Peyer's patch (tissue), 4 donors: ENCODE data around the gene TWNK. TPM values are rescaled to one million over a fixed set of nuclear protein-coding genes. Genes with fewer than 3 reads are reported as not detected.

Experiments
- DNase-seq, 3 donors: peaks; one replicate each; pipeline ENCODE4 v3.0.0-alpha.2; 2017 to 2019
- H3K27ac ChIP-seq, 4 donors: fragments of 200-600 bp; sonication (generic); one replicate each; pipeline ENCODE4 v1.5.1; 2016 to 2019
- H3K27me3 ChIP-seq, 2 donors: fragments of 200-600 bp; sonication (generic); one replicate each; pipeline ENCODE4 v1.5.1; 2019
- H3K36me3 ChIP-seq, 3 donors: fragments of 200-600 bp; sonication (generic); one replicate each; pipeline ENCODE4 v1.5.1; 2016 to 2019
- H3K4me1 ChIP-seq, 4 donors: fragments of 200-600 bp; sonication (generic); one replicate each; pipeline ENCODE4 v1.5.1; 2016 to 2019
- H3K4me3 ChIP-seq, 4 donors: fragments of 200-600 bp; sonication (generic); 1 replicate in 3 of 4; 2 replicates in 1 of 4; pipeline ENCODE4 v1.5.1; 2016 to 2019; ENCODE audit warnings: mild to moderate bottlenecking in 1 of 4
- H3K9me3 ChIP-seq, 4 donors: fragments of 200-600 bp; sonication (generic); one replicate each; pipeline ENCODE4 v1.5.1; 2016 to 2019; ENCODE audit warnings: mild to moderate bottlenecking in 1 of 4
- CTCF ChIP-seq, 6 experiments: fragments of 450-650 bp in 4 of 6; fragments of 200-600 bp in 2 of 6; sonication (generic) in 1 of 6; IDR thresholded peaks; one replicate each; pipeline ENCODE4 v1.5.1; 2017 to 2019; ENCODE audit warnings: antibody characterized with exemption in 6 of 6, mild to moderate bottlenecking in 3 of 6, moderate library complexity in 1 of 6
- POLR2A ChIP-seq, 2 donors: fragments of 450-650 bp; IDR thresholded peaks; one replicate each; pipeline ENCODE4 v1.5.1; 2017; ENCODE audit warnings: antibody characterized with exemption in 2 of 2, mild to moderate bottlenecking in 2 of 2, moderate library complexity in 2 of 2
- total RNA-seq, 4 donors: library from RNA; depleted of rRNA; stranded (reverse); fragments of >200 nt; gene quantifications; one replicate each; pipeline ENCODE4 v1.1.0, GENCODE V29; 2016

Gene TWNK
- total RNA-seq, 4 donors from 2014 or later: 3.8 to 18.2 (median 4.4) TPM

- Histone ChIP-seq H3K27me3 (no peaks in the 10 kb centered on the region), H3K36me3 (no peaks in the 10 kb centered on the region), H3K4me1 (peaks cover 0 to 9% (median 7%) of the 10 kb centered on the region in 4 donors), H3K9me3 (no peaks in the 10 kb centered on the region), H3K4me3 (no peak overlapping the region), H3K27ac (no peak overlapping the region)
- no peak for TF ChIP-seq POLR2A (IDR thresholded peaks at IDR 0.05)
- DNase-seq: no peak
Observed at GRCh38 chr10:101019440-101019703, 32.0 kb downstream of the TWNK start.

GRCh38 chr10:101020427-101021075, 33.2 kb downstream of the TWNK start:
- no peak for DNase-seq
- Histone ChIP-seq H3K36me3 (no peaks in the 10 kb centered on the region), H3K27me3 (no peaks in the 10 kb centered on the region), H3K4me1 (peaks cover 0 to 9% (median 7%) of the 10 kb centered on the region in 4 donors), H3K27ac (no peak overlapping the region), H3K9me3 (no peaks in the 10 kb centered on the region), H3K4me3 (no peak overlapping the region)
- TF ChIP-seq POLR2A (IDR thresholded peaks at IDR 0.05) (no peak), CTCF (IDR thresholded peaks at IDR 0.05) (no peak)

- H3K27ac ChIP-seq: no peak overlapping the region
- H3K9me3 ChIP-seq: no peaks in the 10 kb centered on the region
- no peak overlapping the region for H3K4me3 ChIP-seq
- H3K36me3 ChIP-seq: no peaks in the 10 kb centered on the region
- no peak for TF ChIP-seq POLR2A (IDR thresholded peaks at IDR 0.05)
- no peak for TF ChIP-seq CTCF (IDR thresholded peaks at IDR 0.05)
- H3K27me3 ChIP-seq: no peaks in the 10 kb centered on the region
- peaks cover 0 to 9% (median 7%) of the 10 kb centered on the region in 4 donors for H3K4me1 ChIP-seq
- peak in 1 of 3 donors; percentile 35 for DNase-seq
Observed at GRCh38 chr10:101021239-101021638, 33.9 kb downstream of the TWNK start.

DNA sequence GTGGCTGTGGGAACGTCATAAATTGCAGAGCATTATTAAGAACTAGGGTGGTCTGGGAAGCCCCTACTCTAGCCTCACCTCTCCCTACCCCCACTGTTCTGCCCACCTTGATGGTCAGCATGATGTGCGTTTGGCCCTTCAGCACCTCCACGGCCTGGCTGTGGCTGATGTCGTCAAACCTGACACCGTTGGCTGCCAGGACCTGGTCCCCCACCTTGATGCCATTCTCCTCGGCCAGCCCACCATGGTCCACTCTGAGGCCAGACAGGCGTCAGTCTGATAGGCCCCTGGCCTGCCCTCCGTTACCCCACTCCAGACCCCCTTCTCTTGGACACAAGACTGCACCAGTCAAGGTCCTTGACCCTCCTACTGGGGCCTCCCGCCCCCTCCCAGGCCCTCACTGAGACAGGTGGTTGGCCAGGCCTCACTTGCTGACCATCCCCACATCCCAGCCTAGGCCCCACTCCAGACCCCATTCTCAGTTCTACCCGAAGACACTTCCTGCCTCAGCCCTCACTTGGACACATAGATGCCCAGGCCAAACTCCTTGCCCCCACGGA, 34.4 kb downstream of the TWNK start:
- Histone ChIP-seq H3K4me3 (no peak overlapping the region), H3K9me3 (no peaks in the 10 kb centered on the region), H3K36me3 (no peaks in the 10 kb centered on the region), H3K27me3 (no peaks in the 10 kb centered on the region), H3K27ac (no peak overlapping the region), H3K4me1 (peaks cover 0 to 9% (median 7%) of the 10 kb centered on the region in 4 donors)
- no peak for DNase-seq
- TF ChIP-seq POLR2A (IDR thresholded peaks at IDR 0.05): no peak
- TF ChIP-seq CTCF (IDR thresholded peaks at IDR 0.05): no peak

DNA sequence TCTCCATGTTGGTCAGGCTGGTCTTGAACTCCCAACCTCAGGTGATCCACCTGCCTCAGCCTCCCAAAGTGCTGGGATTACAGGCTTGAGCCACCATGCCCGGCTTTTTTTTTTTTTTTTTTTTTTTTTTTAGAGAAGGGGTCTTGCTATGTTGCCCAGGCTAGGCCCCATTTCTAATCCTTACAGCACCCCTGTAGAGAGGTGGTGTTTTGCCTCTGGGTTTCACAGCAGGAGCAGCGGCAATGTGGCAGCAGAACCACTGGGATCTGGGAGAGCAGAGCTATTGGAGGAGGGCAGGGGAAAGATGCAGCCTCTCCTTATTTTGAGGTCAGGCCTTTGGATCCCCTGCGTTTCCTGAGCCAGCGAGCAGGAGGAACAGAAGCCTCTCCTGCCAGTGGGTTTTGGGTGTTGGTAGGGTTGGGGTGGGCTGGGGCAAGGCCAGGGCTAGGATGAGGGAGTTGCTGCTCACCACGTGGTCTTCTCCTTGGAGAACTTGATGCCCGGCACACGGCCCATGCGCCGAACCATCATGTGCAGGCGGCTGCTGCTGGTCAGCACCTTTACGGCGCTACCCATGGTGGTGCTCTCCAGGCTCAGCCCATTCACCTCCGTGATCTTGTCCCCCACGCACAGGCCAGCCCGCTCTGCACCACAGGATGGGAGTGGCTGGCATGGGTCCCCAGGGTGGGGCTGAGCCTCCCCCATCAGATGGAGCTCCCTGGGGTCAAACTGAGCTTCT, 35.8 kb downstream of the TWNK start:
- no peaks in the 10 kb centered on the region for H3K9me3 ChIP-seq
- no peaks in the 10 kb centered on the region for H3K27me3 ChIP-seq
- peaks cover 0 to 9% (median 7%) of the 10 kb centered on the region in 4 donors for H3K4me1 ChIP-seq
- H3K4me3 ChIP-seq: no peak overlapping the region
- H3K27ac ChIP-seq: no peak overlapping the region
- DNase-seq: peak in 1 of 3 donors; percentile 26
- no peak for TF ChIP-seq CTCF (IDR thresholded peaks at IDR 0.05)
- no peak for TF ChIP-seq POLR2A (IDR thresholded peaks at IDR 0.05)
- H3K36me3 ChIP-seq: no peaks in the 10 kb centered on the region

- DNase-seq: no peak
- TF ChIP-seq CTCF (IDR thresholded peaks at IDR 0.05) (no peak), POLR2A (IDR thresholded peaks at IDR 0.05) (no peak)
- no peaks in the 10 kb centered on the region for H3K9me3 ChIP-seq
Observed at GRCh38 chr10:101027106-101027720, 39.9 kb downstream of the TWNK start.

More at GRCh38 chr10:101027106-101027720, 39.9 kb downstream of the TWNK start:
- no peak overlapping the region for H3K27ac ChIP-seq
- no peak overlapping the region for H3K4me3 ChIP-seq
- peaks cover 0 to 7% (median 3%) of the 10 kb centered on the region in 4 donors for H3K4me1 ChIP-seq
- H3K36me3 ChIP-seq: no peaks in the 10 kb centered on the region
- H3K27me3 ChIP-seq: no peaks in the 10 kb centered on the region
